ENCODE results near the gene HCST. TPM values are rescaled to one million over a fixed set of nuclear protein-coding genes. Genes with fewer than 3 reads are reported as not detected.

The HCST gene
- total and polyA plus RNA-seq, 2 of the 13 experiments (the other 11 are each of a cell fraction or from before 2014, with no cell fraction given): 0.24 to 1.2 TPM

DNA sequence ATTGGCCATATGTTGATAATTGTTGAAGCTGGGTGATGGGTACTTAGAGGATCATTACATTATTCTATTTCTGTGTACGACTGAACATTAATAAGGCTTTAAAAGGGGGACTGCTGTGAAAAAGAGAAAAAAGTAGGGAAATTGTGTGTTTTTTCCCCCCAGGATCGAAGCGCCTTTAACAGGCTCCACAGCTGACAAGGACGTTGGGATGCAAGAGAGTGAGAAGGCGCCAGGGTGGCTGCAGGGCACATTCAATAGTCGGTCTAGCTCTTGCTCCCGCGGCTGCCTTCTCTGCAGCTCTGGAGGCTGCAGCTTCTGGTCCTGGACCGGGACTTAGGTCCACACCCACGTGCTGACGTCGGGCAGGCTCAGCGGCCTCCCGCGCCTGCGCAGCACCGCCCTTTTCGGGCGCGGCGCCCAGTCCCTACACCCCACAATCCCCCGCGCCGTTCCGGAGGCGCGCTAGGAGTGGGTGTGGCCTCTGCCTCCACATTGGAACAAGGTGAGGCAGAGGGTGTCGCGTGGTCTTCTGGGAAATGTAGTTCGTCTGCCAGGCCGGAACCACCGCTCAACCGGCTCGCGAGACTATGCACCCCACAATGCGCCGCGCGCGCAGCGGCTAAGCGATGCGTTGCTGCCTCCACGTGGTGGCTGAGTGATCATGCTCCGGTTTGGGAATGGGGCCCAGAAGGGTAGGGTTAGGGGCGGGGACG, 29.0 kb downstream of the HCST start (continued):
- TF ChIP-seq ZFYVE20 (CRISPR knock-in tag; IDR thresholded peaks at IDR 0.05; ENCODE audit: borderline replicate concordance, low read depth): no peak
- TF ChIP-seq, protein P1, sequence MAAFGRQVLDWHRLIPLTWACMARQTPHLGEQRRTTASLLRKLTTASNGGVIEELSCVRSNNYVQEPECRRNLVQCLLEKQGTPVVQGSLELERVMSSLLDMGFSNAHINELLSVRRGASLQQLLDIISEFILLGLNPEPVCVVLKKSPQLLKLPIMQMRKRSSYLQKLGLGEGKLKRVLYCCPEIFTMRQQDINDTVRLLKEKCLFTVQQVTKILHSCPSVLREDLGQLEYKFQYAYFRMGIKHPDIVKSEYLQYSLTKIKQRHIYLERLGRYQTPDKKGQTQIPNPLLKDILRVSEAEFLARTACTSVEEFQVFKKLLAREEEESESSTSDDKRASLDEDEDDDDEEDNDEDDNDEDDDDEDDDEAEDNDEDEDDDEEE (CRISPR knock-in tag; IDR thresholded peaks at IDR 0.05): no peak
- no peak for TF ChIP-seq ZFP36 (IDR thresholded peaks at IDR 0.05; ENCODE audit: borderline replicate concordance, low read depth, low read length, partially characterized antibody)
- peak; percentile 79 for TF ChIP-seq ARNTL (CRISPR knock-in tag; IDR thresholded peaks at IDR 0.05)
- TF ChIP-seq KDM5B (CRISPR knock-in tag; IDR thresholded peaks at IDR 0.05; ENCODE audit: borderline replicate concordance): peak; percentile 89; the same call in 1 of the 2 replicates
- TF ChIP-seq, protein P2, sequence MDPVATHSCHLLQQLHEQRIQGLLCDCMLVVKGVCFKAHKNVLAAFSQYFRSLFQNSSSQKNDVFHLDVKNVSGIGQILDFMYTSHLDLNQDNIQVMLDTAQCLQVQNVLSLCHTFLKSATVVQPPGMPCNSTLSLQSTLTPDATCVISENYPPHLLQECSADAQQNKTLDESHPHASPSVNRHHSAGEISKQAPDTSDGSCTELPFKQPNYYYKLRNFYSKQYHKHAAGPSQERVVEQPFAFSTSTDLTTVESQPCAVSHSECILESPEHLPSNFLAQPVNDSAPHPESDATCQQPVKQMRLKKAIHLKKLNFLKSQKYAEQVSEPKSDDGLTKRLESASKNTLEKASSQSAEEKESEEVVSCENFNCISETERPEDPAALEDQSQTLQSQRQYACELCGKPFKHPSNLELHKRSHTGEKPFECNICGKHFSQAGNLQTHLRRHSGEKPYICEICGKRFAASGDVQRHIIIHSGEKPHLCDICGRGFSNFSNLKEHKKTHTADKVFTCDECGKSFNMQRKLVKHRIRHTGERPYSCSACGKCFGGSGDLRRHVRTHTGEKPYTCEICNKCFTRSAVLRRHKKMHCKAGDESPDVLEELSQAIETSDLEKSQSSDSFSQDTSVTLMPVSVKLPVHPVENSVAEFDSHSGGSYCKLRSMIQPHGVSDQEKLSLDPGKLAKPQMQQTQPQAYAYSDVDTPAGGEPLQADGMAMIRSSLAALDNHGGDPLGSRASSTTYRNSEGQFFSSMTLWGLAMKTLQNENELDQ (CRISPR knock-in tag; IDR thresholded peaks at IDR 0.05; ENCODE audit: borderline replicate concordance): no peak
- TF ChIP-seq ZKSCAN1 (IDR thresholded peaks at IDR 0.05; ENCODE audit: low read length): no peak; the same call in 1 of the 2 replicates
- TF ChIP-seq NFKBIZ (CRISPR knock-in tag; IDR thresholded peaks at IDR 0.05): 0 out of 2 replicates have a peak, but pooled peaks have one; percentile 24
- peak; percentile 70; the same call in 1 of the 2 replicates for TF ChIP-seq DMAP1 (CRISPR knock-in tag; IDR thresholded peaks at IDR 0.05)
- no peak for TF ChIP-seq GZF1 (CRISPR knock-in tag; IDR thresholded peaks at IDR 0.05)
- TF ChIP-seq, protein P3, sequence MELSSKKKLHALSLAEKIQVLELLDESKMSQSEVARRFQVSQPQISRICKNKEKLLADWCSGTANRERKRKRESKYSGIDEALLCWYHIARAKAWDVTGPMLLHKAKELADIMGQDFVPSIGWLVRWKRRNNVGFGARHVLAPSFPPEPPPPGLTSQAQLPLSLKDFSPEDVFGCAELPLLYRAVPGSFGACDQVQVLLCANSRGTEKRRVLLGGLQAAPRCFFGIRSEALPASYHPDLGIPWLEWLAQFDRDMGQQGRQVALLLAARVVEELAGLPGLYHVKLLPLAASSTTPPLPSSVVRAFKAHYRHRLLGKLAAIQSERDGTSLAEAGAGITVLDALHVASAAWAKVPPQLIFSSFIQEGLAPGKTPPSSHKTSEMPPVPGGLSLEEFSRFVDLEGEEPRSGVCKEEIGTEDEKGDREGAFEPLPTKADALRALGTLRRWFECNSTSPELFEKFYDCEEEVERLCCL (CRISPR knock-in tag; IDR thresholded peaks at IDR 0.05; ENCODE audit: borderline replicate concordance): no peak
- TF ChIP-seq EZH2 (conservative IDR thresholded peaks at IDR 0.05; ENCODE audit: low read depth, low read length): no peak
- peak; percentile 47 for TF ChIP-seq ASH2L (IDR thresholded peaks at IDR 0.05; ENCODE audit: insufficient read length, low read depth, low read length)
- TF ChIP-seq HOXA9 (CRISPR knock-in tag; IDR thresholded peaks at IDR 0.05; ENCODE audit: borderline replicate concordance): no peak
- TF ChIP-seq PPARG (CRISPR knock-in tag; conservative IDR thresholded peaks at IDR 0.05): 0 out of 2 replicates have a peak, but pooled peaks have one; percentile 37
- TF ChIP-seq NFIB (CRISPR knock-in tag; IDR thresholded peaks at IDR 0.05; ENCODE audit: borderline replicate concordance): no peak
- no peak for TF ChIP-seq PAF1 (CRISPR knock-in tag; IDR thresholded peaks at IDR 0.05)
- peak; percentile 49; the same call in 1 of the 2 replicates for TF ChIP-seq RFX5 (IDR thresholded peaks at IDR 0.05; ENCODE audit: low read depth, low read length)
- peak; percentile 49; the same call in 1 of the 2 replicates for TF ChIP-seq SMAD1 (CRISPR knock-in tag; IDR thresholded peaks at IDR 0.05; ENCODE audit: borderline replicate concordance, low read depth)
- TF ChIP-seq, protein P4, sequence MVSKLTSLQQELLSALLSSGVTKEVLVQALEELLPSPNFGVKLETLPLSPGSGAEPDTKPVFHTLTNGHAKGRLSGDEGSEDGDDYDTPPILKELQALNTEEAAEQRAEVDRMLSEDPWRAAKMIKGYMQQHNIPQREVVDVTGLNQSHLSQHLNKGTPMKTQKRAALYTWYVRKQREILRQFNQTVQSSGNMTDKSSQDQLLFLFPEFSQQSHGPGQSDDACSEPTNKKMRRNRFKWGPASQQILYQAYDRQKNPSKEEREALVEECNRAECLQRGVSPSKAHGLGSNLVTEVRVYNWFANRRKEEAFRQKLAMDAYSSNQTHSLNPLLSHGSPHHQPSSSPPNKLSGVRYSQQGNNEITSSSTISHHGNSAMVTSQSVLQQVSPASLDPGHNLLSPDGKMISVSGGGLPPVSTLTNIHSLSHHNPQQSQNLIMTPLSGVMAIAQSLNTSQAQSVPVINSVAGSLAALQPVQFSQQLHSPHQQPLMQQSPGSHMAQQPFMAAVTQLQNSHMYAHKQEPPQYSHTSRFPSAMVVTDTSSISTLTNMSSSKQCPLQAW (CRISPR knock-in tag; IDR thresholded peaks at IDR 0.05): peak; percentile 98
- TF ChIP-seq MXD4 (CRISPR knock-in tag; IDR thresholded peaks at IDR 0.05): peak; percentile 93
- TF ChIP-seq XRCC5 (optimal IDR thresholded peaks at IDR 0.05; ENCODE audit: low read length): peak; percentile 93
- 0 out of 2 replicates have a peak, but pooled peaks have one; percentile 34 for TF ChIP-seq ZNF274 (CRISPR knock-in tag; IDR thresholded peaks at IDR 0.05)
- peak; percentile 71; the same call in 1 of the 2 replicates for TF ChIP-seq ZNF788 (CRISPR knock-in tag; IDR thresholded peaks at IDR 0.05; ENCODE audit: borderline replicate concordance)
